Fibroblast of the conjunctiva (primary cell): ENCODE data around the gene TADA2B.

Source experiments
- DNase-seq: peaks from one replicate; pipeline ENCODE4 v3.0.0-alpha.2; 2010; ENCODE audit warnings: low read depth

TADA2B gene

DNA sequence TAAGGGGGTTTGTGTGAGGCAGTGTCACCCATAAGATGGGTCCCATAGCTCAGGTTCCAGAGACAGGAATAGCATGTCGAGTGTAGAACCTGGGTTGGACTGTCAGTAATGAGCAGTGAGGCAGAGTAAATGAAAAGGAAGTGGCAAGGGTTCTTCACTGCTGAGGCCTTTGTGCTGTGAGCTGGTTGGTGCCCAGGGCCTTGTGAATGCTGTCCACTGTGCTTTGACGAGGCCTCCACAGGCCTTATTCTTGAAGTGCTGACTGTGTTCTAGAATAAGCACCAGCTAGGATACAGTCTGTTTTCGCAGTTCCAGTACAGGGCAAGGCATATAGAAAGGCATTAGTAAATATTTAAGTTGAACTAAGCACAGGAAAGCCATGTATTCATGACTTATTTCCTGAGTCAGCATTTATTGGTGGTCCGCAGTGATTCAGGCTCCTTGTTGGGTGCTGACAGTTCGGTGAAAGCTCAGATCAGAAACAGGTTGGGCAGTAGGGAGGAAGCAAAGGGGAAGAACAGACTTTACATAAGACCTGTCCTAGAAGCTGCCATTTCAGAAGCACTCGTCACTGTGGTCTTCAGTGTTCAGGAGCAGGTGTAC lies 25.6 kb upstream of the TADA2B start:
- no peak for DNase-seq

GRCh38 chr4:7018281-7018680 lies 24.9 kb upstream of the TADA2B start:
- DNase-seq, result no peak

DNA sequence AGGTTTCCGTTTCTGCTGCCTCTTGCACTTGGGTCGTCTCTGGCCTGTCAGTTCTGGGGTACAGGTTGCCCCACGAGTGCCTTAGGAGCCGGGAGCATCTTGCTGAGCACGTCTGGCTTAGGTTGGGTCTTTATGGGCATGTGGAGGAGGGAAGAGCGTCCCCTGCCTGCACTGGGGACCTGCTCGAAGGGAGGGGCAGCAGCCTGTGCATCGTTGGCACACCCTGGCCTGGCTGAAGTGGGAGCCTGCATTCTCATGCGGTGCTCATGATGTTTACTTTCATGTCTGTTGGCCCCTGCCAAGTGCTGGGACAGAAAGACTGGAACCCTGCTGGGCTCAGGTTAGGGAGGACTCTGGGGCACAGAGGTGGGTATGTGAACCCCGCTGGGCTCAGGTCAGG lies 23.8 kb upstream of the TADA2B start:
- DNase-seq, result no peak

- DNase-seq, result no peak
Observed at GRCh38 chr4:7020290-7020689, 22.9 kb upstream of the TADA2B start.

DNA sequence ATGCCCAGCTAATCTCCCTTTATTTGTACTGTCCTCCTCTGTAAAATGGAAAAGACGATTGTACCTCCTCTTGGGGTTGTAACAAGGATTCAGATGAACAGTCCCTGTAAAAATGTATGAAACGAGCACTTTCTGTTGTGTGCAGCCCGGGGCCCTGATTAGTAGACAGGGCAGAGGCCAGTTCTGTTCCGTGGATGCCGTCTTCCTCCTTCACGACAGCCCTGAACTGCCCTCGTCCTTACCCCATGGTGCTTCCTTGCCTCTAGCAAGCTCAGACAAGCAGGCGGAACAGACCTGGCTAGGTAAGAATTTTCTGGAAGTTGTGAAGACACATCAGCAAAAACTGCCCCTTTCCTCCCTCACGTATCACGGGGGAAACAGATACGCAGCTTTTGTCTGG lies 22.3 kb upstream of the TADA2B start:
- no peak for DNase-seq

GRCh38 chr4:7021355-7021754 lies 21.8 kb upstream of the TADA2B start:
- DNase-seq, result no peak

GRCh38 chr4:7021930-7022664 lies 21.1 kb upstream of the TADA2B start:
- DNase-seq, result no peak

- no peak for DNase-seq
Observed at GRCh38 chr4:7023486-7023885, 19.7 kb upstream of the TADA2B start.

- no peak for DNase-seq
Observed at GRCh38 chr4:7023901-7024300, 19.3 kb upstream of the TADA2B start.

DNA sequence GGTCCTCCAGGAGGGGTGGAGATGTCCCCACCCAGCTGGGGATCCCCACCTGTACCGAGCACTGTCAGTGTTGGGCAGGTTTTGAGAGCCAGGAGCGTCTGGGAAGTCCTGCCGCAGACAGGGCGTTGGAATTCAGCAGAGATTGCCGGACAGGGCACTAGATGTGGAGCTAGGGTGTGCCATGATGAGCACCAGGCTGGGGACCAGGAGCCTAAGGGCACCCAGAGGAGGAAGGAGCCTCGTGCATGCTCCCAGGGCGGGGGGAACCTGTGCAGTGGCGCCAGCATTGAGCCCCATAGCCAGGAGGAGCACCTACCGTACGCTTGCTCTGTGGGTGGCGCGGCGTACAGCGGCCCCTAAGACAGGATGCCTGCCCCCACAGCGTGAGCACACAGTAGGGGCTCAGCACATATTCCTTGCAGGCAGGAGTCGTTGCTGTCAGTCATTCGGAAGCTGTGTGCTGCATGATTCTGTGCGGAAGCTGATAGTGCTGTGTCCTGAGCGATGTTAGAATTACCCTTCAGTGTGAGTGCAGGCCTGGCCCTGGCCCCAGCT lies 18.8 kb upstream of the TADA2B start:
- DNase-seq, result no peak

DNA sequence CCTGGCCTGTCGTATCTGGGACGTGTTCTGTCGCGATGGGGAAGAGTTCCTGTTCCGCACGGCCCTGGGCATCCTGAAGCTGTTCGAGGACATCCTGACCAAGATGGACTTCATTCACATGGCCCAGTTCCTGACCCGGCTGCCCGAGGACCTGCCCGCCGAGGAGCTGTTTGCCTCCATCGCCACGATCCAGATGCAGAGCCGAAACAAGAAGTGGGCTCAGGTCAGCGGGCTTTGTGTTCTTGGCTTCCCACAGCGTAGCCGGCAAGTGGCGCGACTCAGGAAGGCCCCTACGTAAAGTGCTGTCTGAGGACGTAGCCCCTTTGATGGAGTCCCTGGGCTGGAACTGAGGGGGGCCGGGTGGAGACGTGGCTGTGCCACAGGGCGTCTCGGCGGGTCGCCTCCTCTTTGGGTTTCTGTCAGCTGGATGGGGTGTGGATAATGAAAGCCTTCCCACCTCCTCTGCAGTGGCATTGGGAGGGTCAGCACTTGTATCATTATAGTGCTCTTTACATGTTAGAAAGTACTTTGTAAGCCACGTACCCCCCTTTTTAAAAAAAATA lies 18.1 kb upstream of the TADA2B start:
- no peak for DNase-seq

DNA sequence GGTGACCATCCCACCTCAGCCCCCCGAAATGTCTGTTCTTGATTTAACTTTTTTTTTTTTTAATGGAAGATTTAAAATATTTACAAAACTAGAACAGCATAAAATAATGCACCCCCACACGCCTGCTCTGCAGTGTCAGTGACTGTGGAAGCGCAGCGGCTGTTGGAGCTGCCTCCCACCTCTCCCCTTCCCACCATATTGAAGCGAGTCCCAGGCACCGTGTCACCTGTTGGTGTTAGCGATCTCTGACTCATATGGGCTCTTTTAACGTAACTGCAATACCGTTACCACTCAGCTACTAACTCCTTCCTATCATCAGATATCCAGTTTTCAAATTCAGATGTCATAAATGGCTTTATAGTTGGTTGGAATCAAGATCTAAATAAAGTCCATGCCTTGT lies 17.1 kb upstream of the TADA2B start:
- DNase-seq, result no peak

- DNase-seq, result no peak
Observed at GRCh38 chr4:7027284-7027683, 15.9 kb upstream of the TADA2B start.

- no peak for DNase-seq
Observed at GRCh38 chr4:7027913-7028312, 15.3 kb upstream of the TADA2B start.

GRCh38 chr4:7029212-7029611 lies 14.0 kb upstream of the TADA2B start:
- no peak for DNase-seq

DNA sequence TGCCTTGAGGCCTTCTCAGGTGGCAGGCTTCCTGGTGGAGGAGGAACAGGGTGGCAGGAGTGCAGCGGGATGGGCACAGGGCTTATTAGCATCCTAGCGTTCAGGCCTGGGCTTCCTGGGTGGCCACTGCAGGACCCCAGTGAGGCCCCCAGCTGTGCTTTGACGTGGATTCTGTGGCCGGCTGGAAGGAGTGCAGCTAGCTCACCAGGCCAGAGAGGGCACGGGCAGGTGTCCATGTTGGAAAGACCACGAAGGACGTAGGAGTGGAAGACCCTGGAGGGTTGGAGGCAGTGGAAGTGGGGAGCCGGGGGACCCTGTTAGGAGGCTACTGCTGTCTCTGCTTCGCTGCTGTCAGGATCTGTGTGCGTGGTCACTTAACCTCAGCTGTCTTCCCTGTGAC lies 13.3 kb upstream of the TADA2B start:
- DNase-seq, result no peak

- no peak for DNase-seq
Observed at GRCh38 chr4:7030856-7031255, 12.3 kb upstream of the TADA2B start.

- no peak for DNase-seq
Observed at GRCh38 chr4:7031558-7032449, 11.4 kb upstream of the TADA2B start.

DNA sequence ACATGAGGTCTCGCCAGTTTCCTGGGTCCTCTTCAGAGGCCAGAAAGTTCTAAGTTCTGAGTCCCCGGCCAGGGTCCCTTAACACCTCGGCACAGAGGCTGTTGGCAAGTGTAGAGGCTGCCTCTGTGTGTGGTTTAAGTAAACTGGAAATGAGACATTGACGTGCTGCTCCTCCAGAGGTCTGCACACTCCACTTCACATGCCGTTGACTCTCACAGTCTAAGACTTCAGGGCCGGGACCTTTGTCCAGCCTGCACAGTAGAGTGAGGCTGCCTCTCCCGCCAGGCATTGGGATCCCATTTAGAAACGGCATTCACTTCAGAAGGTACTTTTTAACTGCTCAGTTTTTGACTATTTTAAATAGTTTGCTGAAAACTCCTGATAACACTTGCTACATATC lies 10.6 kb upstream of the TADA2B start:
- no peak for DNase-seq

- DNase-seq, result no peak
Observed at GRCh38 chr4:7034262-7035081, 8.7 kb upstream of the TADA2B start.

DNA sequence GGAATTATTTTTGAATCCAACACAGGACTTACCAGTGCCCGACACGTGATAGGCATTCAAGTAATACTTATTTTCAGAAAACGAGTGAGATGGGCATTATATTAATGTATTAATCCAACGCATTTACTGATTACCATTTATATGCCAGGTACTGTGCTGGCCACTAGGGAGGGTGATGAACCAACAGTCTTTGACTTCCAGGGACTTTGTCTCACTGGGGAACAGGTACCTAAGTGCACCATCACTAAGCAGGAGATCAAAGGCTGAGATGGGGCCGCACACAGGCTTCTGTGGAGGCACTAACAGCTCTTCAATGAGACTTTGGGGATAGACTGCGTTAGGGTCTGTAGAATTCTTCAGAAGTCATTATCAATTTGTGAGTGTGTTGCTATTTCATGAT lies 5.7 kb upstream of the TADA2B start:
- DNase-seq, result no peak

GRCh38 chr4:7040765-7041164 lies 2.4 kb upstream of the TADA2B start:
- no peak for DNase-seq
